ENCODE measurements around the gene ESPN.

GRCh38 chr1:6447818-6448748 lies 23.5 kb downstream of the ESPN start:
- no peak for TF ChIP-seq POLR2AphosphoS5 (IDR thresholded peaks at IDR 0.05; ENCODE audit: low read depth, low read length)
- TF ChIP-seq SPI1 (IDR thresholded peaks at IDR 0.05; ENCODE audit: low read depth, low read length): no peak
- TF ChIP-seq POLR2A (IDR thresholded peaks at IDR 0.05; ENCODE audit: low read depth, low read length): no peak

Data from GM12891 (cell line).